Kidney epithelial cell (primary cell): ENCODE measurements around the gene MSANTD1. TPM values are rescaled to one million over a fixed set of nuclear protein-coding genes. Genes with fewer than 3 reads are reported as not detected.

ENCODE experiments used
- DNase-seq: peaks from one replicate; pipeline ENCODE4 v3.0.0-alpha.2; 2010; ENCODE audit warnings: low read depth
- H3K27me3 ChIP-seq: 2 replicates; pipeline ENCODE4 v1.6.0; 2011; ENCODE audit warnings: low read length; ENCODE audit not compliant: control insufficient read depth, insufficient read depth
- H3K36me3 ChIP-seq: 2 replicates; pipeline ENCODE4 v1.5.1; 2011; ENCODE audit warnings: low read length; ENCODE audit not compliant: control insufficient read depth, insufficient read depth
- H3K4me3 ChIP-seq: 2 replicates; pipeline ENCODE4 v1.5.1; 2011; ENCODE audit warnings: low read depth, mild to moderate bottlenecking, control low read depth, low read length
- total RNA-seq: library from RNA; depleted of rRNA; stranded (reverse); fragments of >200 nt; gene quantifications from 2 replicates; pipeline ENCODE4 v1.2.3, GENCODE V29; 2015
- TF ChIP-seq, protein P1 (sequence below): IDR thresholded peaks from 2 replicates; pipeline ENCODE4 v1.5.1; 2011; ENCODE audit warnings: mild to moderate bottlenecking, moderate library complexity, low read length, control low read depth, inconsistent platforms; ENCODE audit not compliant: insufficient read depth, poor library complexity, severe bottlenecking

Gene MSANTD1
- total RNA-seq, 1 donor from 2014 or later, result 0.50 TPM

DNA sequence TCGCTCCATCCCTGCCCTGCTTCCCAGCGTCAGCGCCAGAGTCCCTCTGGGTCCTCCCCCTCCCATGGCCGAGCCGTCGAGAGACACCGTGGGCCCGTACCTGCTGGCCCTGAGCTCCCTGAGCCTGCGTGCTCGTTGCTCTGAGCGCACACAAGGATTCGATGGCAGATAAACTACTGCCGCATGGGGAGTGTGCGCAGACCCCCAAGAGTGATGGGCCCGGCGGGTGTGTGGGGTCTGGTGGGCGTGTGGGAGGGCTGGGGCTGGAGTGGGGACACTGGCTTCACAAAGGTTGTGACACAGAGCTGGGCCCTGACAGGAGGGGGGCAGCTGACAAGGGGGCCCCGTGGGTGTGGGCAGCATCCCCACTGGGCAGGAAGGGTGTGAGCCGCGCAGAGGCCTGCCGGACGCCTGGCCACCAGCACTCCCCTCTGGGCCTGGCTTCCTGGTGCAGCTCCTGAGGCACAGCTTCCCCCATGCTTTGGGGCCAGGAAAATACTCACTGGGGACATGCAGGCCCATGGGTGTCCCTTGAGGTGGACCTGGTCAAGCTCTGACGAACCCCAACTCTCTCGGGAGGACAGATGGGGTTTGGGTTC, 39.1 kb downstream of the MSANTD1 start:
- H3K36me3 ChIP-seq, result no peaks in the 10 kb centered on the region
- H3K4me3 ChIP-seq, result no peak overlapping the region
- H3K27me3 ChIP-seq, result peaks cover 14% of the 10 kb centered on the region
- DNase-seq, result no peak
- TF ChIP-seq, protein P1, sequence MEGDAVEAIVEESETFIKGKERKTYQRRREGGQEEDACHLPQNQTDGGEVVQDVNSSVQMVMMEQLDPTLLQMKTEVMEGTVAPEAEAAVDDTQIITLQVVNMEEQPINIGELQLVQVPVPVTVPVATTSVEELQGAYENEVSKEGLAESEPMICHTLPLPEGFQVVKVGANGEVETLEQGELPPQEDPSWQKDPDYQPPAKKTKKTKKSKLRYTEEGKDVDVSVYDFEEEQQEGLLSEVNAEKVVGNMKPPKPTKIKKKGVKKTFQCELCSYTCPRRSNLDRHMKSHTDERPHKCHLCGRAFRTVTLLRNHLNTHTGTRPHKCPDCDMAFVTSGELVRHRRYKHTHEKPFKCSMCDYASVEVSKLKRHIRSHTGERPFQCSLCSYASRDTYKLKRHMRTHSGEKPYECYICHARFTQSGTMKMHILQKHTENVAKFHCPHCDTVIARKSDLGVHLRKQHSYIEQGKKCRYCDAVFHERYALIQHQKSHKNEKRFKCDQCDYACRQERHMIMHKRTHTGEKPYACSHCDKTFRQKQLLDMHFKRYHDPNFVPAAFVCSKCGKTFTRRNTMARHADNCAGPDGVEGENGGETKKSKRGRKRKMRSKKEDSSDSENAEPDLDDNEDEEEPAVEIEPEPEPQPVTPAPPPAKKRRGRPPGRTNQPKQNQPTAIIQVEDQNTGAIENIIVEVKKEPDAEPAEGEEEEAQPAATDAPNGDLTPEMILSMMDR, result no peak

DNA sequence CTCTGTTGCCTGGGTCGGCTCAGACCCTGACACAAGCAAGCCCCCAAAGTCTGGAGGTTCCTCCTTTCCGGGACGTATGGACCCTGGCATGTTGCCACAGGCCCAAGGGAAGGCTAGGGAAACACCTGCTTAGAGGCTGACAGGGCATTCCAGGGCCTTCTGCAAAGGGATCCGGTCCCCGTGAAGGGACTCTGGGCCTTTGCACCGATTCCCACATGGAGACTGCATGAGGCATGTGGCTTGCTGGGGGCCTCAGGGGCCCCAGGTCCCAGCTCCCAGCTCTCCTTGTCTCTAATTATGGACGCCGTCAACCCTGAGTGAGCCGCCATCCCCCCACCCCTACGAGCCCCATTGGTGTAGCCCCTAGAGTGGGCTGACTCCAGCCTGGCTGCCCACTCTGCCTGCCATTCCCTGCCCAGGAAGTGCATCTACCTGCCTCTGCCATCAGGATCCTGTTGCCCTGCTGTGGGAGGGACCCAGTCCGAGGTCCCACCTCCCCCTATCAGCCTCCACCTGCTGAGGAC, 39.7 kb downstream of the MSANTD1 start:
- TF ChIP-seq, protein P1, result no peak
- no peak for DNase-seq
- Histone ChIP-seq H3K36me3 (no peaks in the 10 kb centered on the region), H3K4me3 (no peak overlapping the region), H3K27me3 (peaks cover 14% of the 10 kb centered on the region)

DNA sequence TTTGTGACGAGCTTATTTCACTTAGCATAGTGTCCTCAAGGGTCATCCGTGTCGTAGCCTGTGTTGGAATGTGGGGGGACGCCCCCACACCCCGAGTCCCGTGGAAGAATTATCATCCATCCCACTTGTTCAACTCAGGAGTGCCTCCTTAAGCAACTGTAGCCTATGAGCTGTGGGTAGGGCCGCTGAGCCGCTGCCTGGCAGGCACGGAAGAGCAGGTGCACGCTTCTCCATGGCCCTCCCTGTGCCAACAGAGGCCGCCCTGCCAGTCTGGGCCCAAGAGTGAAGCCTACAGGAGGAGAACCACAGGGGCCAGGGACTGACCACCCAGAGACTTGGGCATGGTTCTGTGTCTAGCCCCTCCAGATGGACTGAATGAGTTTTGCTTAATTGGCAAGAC, 41.5 kb downstream of the MSANTD1 start:
- TF ChIP-seq, protein P1, result no peak
- DNase-seq, result no peak
- Histone ChIP-seq H3K4me3 (no peak overlapping the region), H3K27me3 (peaks cover 11% of the 10 kb centered on the region), H3K36me3 (no peaks in the 10 kb centered on the region)

DNA sequence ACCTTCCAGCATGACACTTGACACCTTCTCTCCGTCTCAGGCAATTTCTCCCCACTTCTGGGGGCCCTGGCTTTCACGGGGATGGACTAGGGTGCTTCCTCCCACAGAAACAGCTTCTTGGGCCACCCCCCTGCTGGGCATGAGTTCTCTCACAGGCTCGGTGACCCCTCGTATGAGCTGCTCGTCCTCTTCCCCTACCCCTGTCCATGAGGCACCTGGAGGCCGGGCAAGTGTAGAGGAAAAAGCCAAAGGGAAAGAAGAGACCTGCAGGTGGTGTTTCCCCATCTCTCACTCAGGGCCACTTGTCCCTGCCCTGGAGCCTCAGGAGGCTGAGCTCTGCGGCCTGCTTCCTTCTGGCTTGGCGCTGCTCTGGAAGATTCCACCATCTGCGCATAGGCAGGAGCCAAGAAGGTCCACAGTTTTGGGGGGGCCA, 41.9 kb downstream of the MSANTD1 start:
- no peak for DNase-seq
- Histone ChIP-seq H3K27me3 (peaks cover 11% of the 10 kb centered on the region), H3K4me3 (no peak overlapping the region), H3K36me3 (no peaks in the 10 kb centered on the region)
- TF ChIP-seq, protein P1, result no peak

DNA sequence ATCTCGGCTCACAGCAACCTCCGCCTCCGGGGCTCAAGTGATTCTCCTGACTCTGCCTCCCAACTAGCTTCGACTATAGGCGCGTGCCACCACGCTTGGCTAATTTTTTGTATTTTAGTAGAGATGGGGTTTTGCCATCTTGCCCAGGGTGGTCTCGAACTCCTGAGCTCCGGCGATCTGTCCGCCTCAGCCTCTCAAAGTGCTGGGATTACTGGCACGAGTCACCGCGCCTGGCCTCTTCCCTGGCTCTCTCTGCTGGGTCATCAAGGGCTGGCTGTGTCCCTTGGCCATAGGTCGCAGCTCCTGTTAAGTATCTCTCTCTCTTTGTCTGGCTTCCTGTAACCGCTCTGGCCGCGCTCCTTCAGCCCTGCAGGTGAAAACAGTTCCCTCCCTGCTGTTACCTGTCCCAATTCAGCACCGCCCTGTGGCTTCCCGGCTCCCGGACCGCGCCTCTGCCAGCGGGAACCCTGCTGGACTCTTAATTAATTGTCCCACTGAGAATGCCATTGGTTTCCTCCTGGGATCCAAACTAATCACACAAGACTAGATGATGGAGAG, 42.5 kb downstream of the MSANTD1 start:
- Histone ChIP-seq H3K36me3 (no peaks in the 10 kb centered on the region), H3K27me3 (peaks cover 9% of the 10 kb centered on the region), H3K4me3 (peak overlapping the region; percentile 79)
- TF ChIP-seq, protein P1, result no peak
- DNase-seq, result no peak
